Mesendoderm (in vitro differentiated cells): ENCODE data around the gene ALCAM.

Experiments used
- DNase-seq: peaks from one replicate; pipeline ENCODE4 v3.0.0; 2013
- H2AK5ac ChIP-seq: 2 replicates; pipeline ENCODE4 v1.6.1; 2013; ENCODE audit warnings: low read length, inconsistent platforms
- H2BK120ac ChIP-seq: 2 replicates; pipeline ENCODE4 v1.6.1; 2013; ENCODE audit warnings: low read depth, mild to moderate bottlenecking, low read length, moderate library complexity, mixed read lengths
- H2BK15ac ChIP-seq: replicated peaks from 2 replicates; pipeline ENCODE4 v1.6.1; 2013; ENCODE audit warnings: low read depth, mild to moderate bottlenecking, moderate library complexity
- H2BK5ac ChIP-seq: 2 replicates; pipeline ENCODE4 v1.6.1; 2013; ENCODE audit warnings: low read length, inconsistent platforms
- H3K18ac ChIP-seq: 2 replicates; pipeline ENCODE4 v1.6.1; 2013; ENCODE audit warnings: mild to moderate bottlenecking, low read length, mixed read lengths
- H3K23ac ChIP-seq: one replicate; pipeline ENCODE4 v1.6.1; 2013; ENCODE audit warnings: low read length
- H3K27ac ChIP-seq: 2 replicates; pipeline ENCODE4 v1.5.1; 2013; ENCODE audit warnings: low read depth, mild to moderate bottlenecking, inconsistent platforms, low read length, moderate library complexity
- H3K27me3 ChIP-seq: 2 replicates; pipeline ENCODE4 v1.6.1; 2013; ENCODE audit warnings: low read length, control low read depth, mild to moderate bottlenecking, inconsistent platforms; ENCODE audit not compliant: insufficient read depth, poor library complexity
- H3K36me3 ChIP-seq: 2 replicates; pipeline ENCODE4 v1.6.1; 2013; ENCODE audit warnings: low read length, inconsistent platforms; ENCODE audit not compliant: control insufficient read depth, insufficient read depth
- H3K4ac ChIP-seq: one replicate; pipeline ENCODE4 v1.6.1; 2013; ENCODE audit warnings: low read depth, mild to moderate bottlenecking, low read length, moderate library complexity
- H3K4me1 ChIP-seq: 2 replicates; pipeline ENCODE4 v1.6.1; 2013; ENCODE audit warnings: low read depth, low read length, inconsistent platforms; ENCODE audit not compliant: control insufficient read depth
- H3K4me2 ChIP-seq: 2 replicates; pipeline ENCODE4 v1.6.1; 2013; ENCODE audit warnings: low read length
- H3K4me3 ChIP-seq: 2 replicates; pipeline ENCODE4 v1.5.1; 2013; ENCODE audit warnings: mild to moderate bottlenecking, low read length
- H3K56ac ChIP-seq: one replicate; pipeline ENCODE4 v1.6.1; 2013; ENCODE audit warnings: low read length
- H3K79me1 ChIP-seq: 2 replicates; pipeline ENCODE4 v1.6.1; 2013; ENCODE audit warnings: low read length, inconsistent platforms
- H3K79me2 ChIP-seq: 2 replicates; pipeline ENCODE4 v1.6.1; 2013; ENCODE audit warnings: mild to moderate bottlenecking, low read length; ENCODE audit not compliant: control insufficient read depth, insufficient read depth
- H3K9ac ChIP-seq: 2 replicates; pipeline ENCODE4 v1.6.1; 2013; ENCODE audit warnings: low read length, inconsistent platforms
- H4K5ac ChIP-seq: one replicate; pipeline ENCODE4 v1.6.1; 2013; ENCODE audit warnings: low read length
- H4K8ac ChIP-seq: one replicate; pipeline ENCODE4 v1.6.1; 2013; ENCODE audit warnings: low read depth, mild to moderate bottlenecking, control low read depth, low read length, moderate library complexity
- WGBS: extraction: QIAGEN DNeasy Blood & Tissue Kit; methylation state at CpG from one replicate; pipeline ENCODE4 v1.1.7; 2013; ENCODE audit warnings: low lambda C conversion rate, missing lambda C conversion rate; ENCODE audit not compliant: insufficient coverage; ENCODE audit errors: extremely low coverage; 5-methylcytosine and 5-hydroxymethylcytosine counted together

The ALCAM gene

DNA sequence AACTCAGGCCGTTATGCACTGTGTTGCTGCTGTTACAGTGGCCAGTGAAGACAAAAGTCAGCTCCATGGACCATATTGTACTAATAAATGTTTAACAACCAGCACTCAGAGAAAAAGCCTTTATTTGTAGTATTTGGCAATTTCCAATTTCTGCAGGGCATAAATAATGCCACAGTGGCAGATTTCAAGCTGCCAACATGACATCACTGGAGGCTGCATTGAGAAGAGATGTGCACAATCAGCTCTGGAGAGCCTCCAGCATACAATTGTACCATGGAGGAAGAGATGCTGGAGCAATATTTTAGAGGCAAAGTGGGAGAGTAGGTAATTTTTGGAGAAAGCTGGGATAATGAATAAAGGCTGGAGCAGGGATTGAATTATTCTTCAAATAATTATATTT, 9.7 kb upstream of the ALCAM start:
- no peaks in the 10 kb centered on the region for H3K36me3 ChIP-seq
- no peak overlapping the region for H3K4me3 ChIP-seq
- no peak overlapping the region for H3K9ac ChIP-seq
- WGBS, result no CpG with 5 or more reads among the region's 1 CpG
- no peak for DNase-seq
- no peak overlapping the region for H3K18ac ChIP-seq
- no peaks in the 10 kb centered on the region for H3K79me1 ChIP-seq
- no peaks in the 10 kb centered on the region for H3K27me3 ChIP-seq
- no peak overlapping the region for H3K56ac ChIP-seq
- no peak overlapping the region for H4K8ac ChIP-seq
- H3K79me2 ChIP-seq, result no peaks in the 10 kb centered on the region
- peak overlapping the region; percentile 27 for H2BK15ac ChIP-seq
- no peak overlapping the region for H3K23ac ChIP-seq
- H2BK5ac ChIP-seq, result no peak overlapping the region
- peaks cover 6% of the 10 kb centered on the region for H3K4me1 ChIP-seq
- no peak overlapping the region for H3K4me2 ChIP-seq
- no peak overlapping the region for H2AK5ac ChIP-seq
- H3K4ac ChIP-seq, result no peak overlapping the region
- H4K5ac ChIP-seq, result no peak overlapping the region
- H3K27ac ChIP-seq, result no peak overlapping the region
- H2BK120ac ChIP-seq, result no peak overlapping the region

DNA sequence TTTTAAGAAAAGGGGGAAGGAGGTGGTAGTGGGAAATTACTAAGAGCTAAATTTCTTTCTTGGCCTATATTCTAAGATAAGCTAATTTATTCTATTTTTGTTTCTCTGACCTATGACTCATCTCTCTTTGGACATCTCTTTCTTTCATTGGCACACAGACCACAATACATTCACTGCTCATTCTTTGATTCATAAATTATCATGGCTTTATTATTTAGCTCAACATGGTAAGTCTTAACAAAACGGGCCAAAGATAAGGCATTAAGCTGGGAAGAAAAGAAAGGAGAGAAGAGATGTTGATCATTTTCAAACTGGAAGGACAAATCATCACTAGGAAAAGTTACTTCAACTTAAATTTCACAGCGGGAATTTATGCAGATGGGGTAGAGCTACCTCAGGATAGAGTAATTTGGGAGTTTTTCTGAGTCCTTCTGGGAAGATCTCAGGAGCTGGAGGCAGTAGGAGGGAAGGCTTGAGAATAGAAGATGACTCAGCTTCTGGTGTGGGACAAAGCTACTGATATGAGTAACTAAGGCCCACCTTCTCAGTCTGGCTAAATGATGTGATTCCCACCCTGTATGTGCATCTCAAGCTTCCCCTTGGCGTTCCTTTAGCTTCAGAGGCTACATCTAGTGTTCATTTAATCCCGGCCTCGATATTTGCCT, 7.5 kb upstream of the ALCAM start:
- Histone ChIP-seq H3K4ac (no peak overlapping the region), H2BK120ac (no peak overlapping the region), H3K27me3 (no peaks in the 10 kb centered on the region), H2AK5ac (no peak overlapping the region), H4K8ac (no peak overlapping the region), H3K4me2 (no peak overlapping the region), H4K5ac (no peak overlapping the region), H3K4me3 (no peak overlapping the region), H2BK15ac (no peak overlapping the region), H3K4me1 (peaks cover 6% of the 10 kb centered on the region), H3K9ac (no peak overlapping the region), H3K79me1 (no peaks in the 10 kb centered on the region), H3K23ac (no peak overlapping the region), H3K79me2 (no peaks in the 10 kb centered on the region), H3K56ac (no peak overlapping the region), H2BK5ac (no peak overlapping the region), H3K36me3 (no peaks in the 10 kb centered on the region), H3K27ac (no peak overlapping the region), H3K18ac (no peak overlapping the region)
- peak; percentile 51 for DNase-seq
- no CpG with 5 or more reads among the region's 5 CpGs for WGBS

- Histone ChIP-seq H3K4me2 (no peak overlapping the region), H3K36me3 (no peaks in the 10 kb centered on the region), H2BK120ac (no peak overlapping the region), H3K27ac (no peak overlapping the region), H3K4me1 (peaks cover 4% of the 10 kb centered on the region), H3K23ac (no peak overlapping the region), H3K79me2 (no peaks in the 10 kb centered on the region), H3K56ac (no peak overlapping the region), H3K27me3 (no peaks in the 10 kb centered on the region), H3K4me3 (no peak overlapping the region), H4K8ac (no peak overlapping the region), H3K18ac (peak overlapping the region; percentile 30), H3K4ac (no peak overlapping the region), H4K5ac (no peak overlapping the region), H3K9ac (no peak overlapping the region), H2BK5ac (no peak overlapping the region), H2AK5ac (no peak overlapping the region), H2BK15ac (no peak overlapping the region), H3K79me1 (no peaks in the 10 kb centered on the region)
- WGBS, result no CpG with 5 or more reads among the region's 2 CpGs
- no peak for DNase-seq
Observed at GRCh38 chr3:105360003-105360402, 6.7 kb upstream of the ALCAM start.

GRCh38 chr3:105362021-105362665, 4.6 kb upstream of the ALCAM start:
- no CpG with 5 or more reads among the region's 1 CpG for WGBS
- Histone ChIP-seq H3K36me3 (no peaks in the 10 kb centered on the region), H3K27me3 (no peaks in the 10 kb centered on the region), H2AK5ac (no peak overlapping the region), H3K4me3 (no peak overlapping the region), H4K8ac (no peak overlapping the region), H4K5ac (no peak overlapping the region), H3K79me1 (no peaks in the 10 kb centered on the region), H3K79me2 (no peaks in the 10 kb centered on the region), H2BK120ac (no peak overlapping the region), H3K4me2 (no peak overlapping the region), H3K23ac (no peak overlapping the region), H2BK15ac (no peak overlapping the region), H3K27ac (no peak overlapping the region), H3K4ac (no peak overlapping the region), H3K18ac (no peak overlapping the region), H3K56ac (no peak overlapping the region), H3K4me1 (no peaks in the 10 kb centered on the region), H3K9ac (no peak overlapping the region), H2BK5ac (no peak overlapping the region)
- DNase-seq, result no peak

DNA sequence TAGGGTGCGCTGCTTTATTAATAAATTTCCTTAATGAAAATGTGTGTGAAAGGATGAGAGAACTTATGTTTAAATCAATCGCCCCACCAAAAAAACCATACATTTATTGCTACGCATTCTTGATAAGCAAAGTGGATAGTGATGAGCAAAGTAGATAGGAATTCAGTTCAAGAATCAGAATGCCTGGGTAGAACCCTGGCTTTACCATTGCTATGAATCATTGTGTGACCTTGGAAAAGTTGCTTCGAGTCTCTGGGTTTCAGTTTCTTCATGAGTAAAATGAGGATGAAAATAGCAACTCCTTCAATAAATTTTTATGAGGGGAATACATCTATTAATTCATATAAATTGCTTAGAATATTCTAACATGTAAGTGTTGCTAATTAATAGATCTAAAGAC, 2.6 kb upstream of the ALCAM start:
- Histone ChIP-seq H3K4ac (no peak overlapping the region), H4K8ac (no peak overlapping the region), H3K27ac (no peak overlapping the region), H2BK120ac (no peak overlapping the region), H2AK5ac (no peak overlapping the region), H3K4me2 (no peak overlapping the region), H3K9ac (no peak overlapping the region), H2BK15ac (no peak overlapping the region), H2BK5ac (no peak overlapping the region), H3K79me2 (no peaks in the 10 kb centered on the region), H3K56ac (no peak overlapping the region), H3K4me1 (no peaks in the 10 kb centered on the region), H3K36me3 (no peaks in the 10 kb centered on the region), H3K18ac (no peak overlapping the region), H3K4me3 (no peak overlapping the region), H3K27me3 (no peaks in the 10 kb centered on the region), H3K23ac (no peak overlapping the region), H4K5ac (no peak overlapping the region), H3K79me1 (no peaks in the 10 kb centered on the region)
- WGBS, result no CpG with 5 or more reads among the region's 4 CpGs
- peak; percentile 49 for DNase-seq

DNA sequence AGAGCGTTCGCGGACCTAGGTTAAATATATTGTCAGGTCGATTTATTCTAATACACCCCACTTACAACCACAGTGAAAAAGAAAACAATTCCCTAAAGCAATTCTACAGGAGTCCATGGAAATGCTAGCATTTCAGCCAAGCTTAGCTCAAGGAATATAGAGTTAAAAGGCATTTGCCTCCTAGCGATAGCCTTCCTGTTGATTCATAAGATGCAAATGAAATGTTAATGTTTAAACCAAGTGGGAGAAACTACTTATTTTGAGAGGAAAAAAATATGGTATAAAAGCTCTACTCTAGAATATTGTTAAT, 1.7 kb upstream of the ALCAM start:
- H3K4me2 ChIP-seq, result no peak overlapping the region
- no peaks in the 10 kb centered on the region for H3K27me3 ChIP-seq
- no peaks in the 10 kb centered on the region for H3K79me1 ChIP-seq
- no peak overlapping the region for H3K4ac ChIP-seq
- no peak overlapping the region for H2BK5ac ChIP-seq
- no peak overlapping the region for H3K56ac ChIP-seq
- no peaks in the 10 kb centered on the region for H3K4me1 ChIP-seq
- no peak overlapping the region for H2BK120ac ChIP-seq
- no peak overlapping the region for H3K4me3 ChIP-seq
- no peaks in the 10 kb centered on the region for H3K79me2 ChIP-seq
- H2BK15ac ChIP-seq, result no peak overlapping the region
- H3K18ac ChIP-seq, result no peak overlapping the region
- no peak overlapping the region for H4K8ac ChIP-seq
- H4K5ac ChIP-seq, result no peak overlapping the region
- peak; percentile 50 for DNase-seq
- H2AK5ac ChIP-seq, result no peak overlapping the region
- H3K23ac ChIP-seq, result no peak overlapping the region
- no peak overlapping the region for H3K9ac ChIP-seq
- H3K36me3 ChIP-seq, result no peaks in the 10 kb centered on the region
- H3K27ac ChIP-seq, result no peak overlapping the region
- no CpG with 5 or more reads among the region's 5 CpGs for WGBS
